Lower lobe of right lung (tissue), 2 donors: ENCODE data around the gene ACADSB. TPM values are rescaled to one million over a fixed set of nuclear protein-coding genes. Genes with fewer than 3 reads are reported as not detected.

ENCODE experiments used
- ATAC-seq, 2 donors: fragments of 200-7000 bp; cut with Tn5 transposase; one replicate each; pipeline ENCODE4 v1.9.1; 2020 to 2022; ENCODE audit warnings: mild to moderate bottlenecking in 2 of 2, moderate library complexity in 2 of 2
- DNase-seq: peaks from one replicate; pipeline ENCODE4 v3.0.0-alpha.2; 2020
- H3K27ac ChIP-seq: fragments of 200-600 bp; one replicate; pipeline ENCODE4 v1.8.0; 2022
- H3K27me3 ChIP-seq: fragments of 200-600 bp; one replicate; pipeline ENCODE4 v1.8.0; 2022; ENCODE audit warnings: low read depth
- H3K36me3 ChIP-seq: fragments of 200-600 bp; one replicate; pipeline ENCODE4 v1.8.0; 2022; ENCODE audit warnings: mild to moderate bottlenecking
- H3K4me1 ChIP-seq: fragments of 200-600 bp; one replicate; pipeline ENCODE4 v1.8.0; 2022
- H3K4me3 ChIP-seq: fragments of 200-600 bp; one replicate; pipeline ENCODE4 v1.8.0; 2022; ENCODE audit warnings: mild to moderate bottlenecking
- H3K9me3 ChIP-seq: fragments of 200-600 bp; one replicate; pipeline ENCODE4 v1.8.0; 2022
- intact Hi-C: fragments of 100-400 bp; cut with DNase I; formaldehyde crosslinking; loops from one replicate; pipeline ENCODE4 v1.11.0; 2022
- total RNA-seq: library from RNA; stranded (reverse); fragmentation: NEBNext Ultra II Directional; extraction: Animal tissue kit (Norgen Biotek cat#: 25700); gene quantifications from one replicate; pipeline ENCODE4 v1.2.1, GENCODE V29; 2021
- TF ChIP-seq, protein P1 (sequence below): fragments of 200-600 bp; IDR thresholded peaks from one replicate; pipeline ENCODE4 v1.8.0; 2022; ENCODE audit warnings: antibody characterized with exemption, mild to moderate bottlenecking
- donor health status: DM: no; HTN: yes; CAD: no; lungs with severe emphysema.

ACADSB gene
- total RNA-seq, 1 donor from 2014 or later = 24.0 TPM

DNA sequence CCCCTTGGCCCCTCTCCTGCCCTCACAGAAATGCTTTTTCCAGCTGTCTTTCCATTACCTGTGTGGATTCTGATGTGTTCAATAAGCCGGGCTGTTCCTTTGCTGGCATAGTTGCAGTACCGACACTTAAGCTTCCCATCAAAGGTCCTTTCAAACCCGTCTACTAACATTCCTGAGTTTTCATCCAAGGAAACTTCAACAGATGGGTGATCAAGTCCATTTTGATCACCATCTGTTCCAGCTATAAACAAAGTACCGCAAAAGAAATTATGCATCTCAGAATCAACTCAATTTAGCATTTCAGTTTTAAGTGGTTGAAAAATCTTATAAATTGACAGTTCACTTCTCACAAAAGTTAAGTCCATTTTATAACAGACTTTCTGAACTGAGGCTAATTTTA is 12.9 kb upstream of the ACADSB start:
- ATAC-seq = no peak
- no peak for DNase-seq
- TF ChIP-seq, protein P1, sequence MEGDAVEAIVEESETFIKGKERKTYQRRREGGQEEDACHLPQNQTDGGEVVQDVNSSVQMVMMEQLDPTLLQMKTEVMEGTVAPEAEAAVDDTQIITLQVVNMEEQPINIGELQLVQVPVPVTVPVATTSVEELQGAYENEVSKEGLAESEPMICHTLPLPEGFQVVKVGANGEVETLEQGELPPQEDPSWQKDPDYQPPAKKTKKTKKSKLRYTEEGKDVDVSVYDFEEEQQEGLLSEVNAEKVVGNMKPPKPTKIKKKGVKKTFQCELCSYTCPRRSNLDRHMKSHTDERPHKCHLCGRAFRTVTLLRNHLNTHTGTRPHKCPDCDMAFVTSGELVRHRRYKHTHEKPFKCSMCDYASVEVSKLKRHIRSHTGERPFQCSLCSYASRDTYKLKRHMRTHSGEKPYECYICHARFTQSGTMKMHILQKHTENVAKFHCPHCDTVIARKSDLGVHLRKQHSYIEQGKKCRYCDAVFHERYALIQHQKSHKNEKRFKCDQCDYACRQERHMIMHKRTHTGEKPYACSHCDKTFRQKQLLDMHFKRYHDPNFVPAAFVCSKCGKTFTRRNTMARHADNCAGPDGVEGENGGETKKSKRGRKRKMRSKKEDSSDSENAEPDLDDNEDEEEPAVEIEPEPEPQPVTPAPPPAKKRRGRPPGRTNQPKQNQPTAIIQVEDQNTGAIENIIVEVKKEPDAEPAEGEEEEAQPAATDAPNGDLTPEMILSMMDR = no peak
- Histone ChIP-seq H3K4me3 (no peak overlapping the region), H3K4me1 (peaks cover 6% of the 10 kb centered on the region), H3K27ac (no peak overlapping the region), H3K36me3 (peaks cover 73% of the 10 kb centered on the region), H3K9me3 (no peaks in the 10 kb centered on the region), H3K27me3 (no peaks in the 10 kb centered on the region)
- intact Hi-C loops = no loop called here

- Histone ChIP-seq H3K9me3 (no peaks in the 10 kb centered on the region), H3K4me1 (peaks cover 6% of the 10 kb centered on the region), H3K36me3 (peaks cover 55% of the 10 kb centered on the region), H3K4me3 (no peak overlapping the region), H3K27me3 (no peaks in the 10 kb centered on the region), H3K27ac (no peak overlapping the region)
- DNase-seq (no peak), ATAC-seq (no peak)
- intact Hi-C loops = no loop called here
- TF ChIP-seq, protein P1 = no peak
Measured at GRCh38 chr10:122997864-122998263, 10.9 kb upstream of the ACADSB start.

DNA sequence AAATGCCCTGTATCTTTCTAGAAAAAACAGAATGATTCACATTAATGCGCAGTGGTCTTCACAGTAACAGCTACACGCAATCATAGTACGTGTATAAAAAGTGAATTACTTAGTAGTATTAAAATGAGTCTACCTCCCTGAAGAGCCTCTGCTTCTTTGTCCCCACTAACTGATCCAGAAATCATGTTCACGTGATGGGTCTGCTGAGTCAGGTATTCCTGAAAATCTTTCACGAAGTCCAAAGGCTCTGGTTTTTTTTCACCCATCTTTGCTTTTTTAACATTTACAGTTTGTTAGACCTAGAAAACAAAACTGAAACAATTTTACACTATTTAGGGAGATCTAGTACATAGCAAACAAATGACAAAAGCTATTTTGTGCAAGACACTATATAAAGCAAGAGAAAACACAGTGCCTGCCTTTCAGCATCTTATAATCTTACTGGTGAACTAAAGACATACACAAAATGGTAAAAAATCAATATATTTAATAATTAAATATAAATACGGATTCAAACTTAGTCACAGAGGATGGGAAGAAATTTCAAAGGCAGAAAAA is 10.4 kb upstream of the ACADSB start:
- ATAC-seq = no peak
- peaks cover 49% of the 10 kb centered on the region for H3K36me3 ChIP-seq

DNA sequence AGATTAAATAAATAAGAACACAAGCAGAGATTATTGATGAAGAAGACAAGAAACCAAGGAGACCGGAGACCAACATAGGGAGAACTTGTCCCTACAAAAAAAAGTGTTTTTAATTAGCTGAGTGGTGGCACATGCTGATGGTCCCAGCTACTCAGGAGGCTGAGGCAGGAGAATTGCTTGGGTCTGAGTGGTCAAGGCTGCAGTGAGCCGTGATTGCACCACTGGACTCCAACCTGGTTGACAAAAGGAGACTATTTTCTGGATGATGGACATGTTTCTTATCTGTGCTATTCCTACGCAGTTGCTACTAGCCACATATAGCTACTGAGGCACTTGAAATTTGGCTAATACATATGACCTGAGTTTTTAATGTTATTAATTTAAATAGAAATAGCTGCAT is 9.9 kb upstream of the ACADSB start:
- H3K27ac ChIP-seq = no peak overlapping the region
- H3K9me3 ChIP-seq = no peaks in the 10 kb centered on the region
- no peak overlapping the region for H3K4me3 ChIP-seq
- no peak for DNase-seq
- H3K27me3 ChIP-seq = no peaks in the 10 kb centered on the region
- intact Hi-C loops = no loop called here
- TF ChIP-seq, protein P1 = no peak
- ATAC-seq = no peak
- H3K4me1 ChIP-seq = peaks cover 9% of the 10 kb centered on the region
- H3K36me3 ChIP-seq = peaks cover 44% of the 10 kb centered on the region

More for the DNA sequence above, 10.4 kb upstream of the ACADSB start:
- DNase-seq = no peak
- TF ChIP-seq, protein P1 = no peak
- H3K27me3 ChIP-seq = no peaks in the 10 kb centered on the region
- H3K4me1 ChIP-seq = peaks cover 6% of the 10 kb centered on the region
- no peak overlapping the region for H3K27ac ChIP-seq
- intact Hi-C loops = no loop called here
- H3K4me3 ChIP-seq = no peak overlapping the region
- no peaks in the 10 kb centered on the region for H3K9me3 ChIP-seq

DNA sequence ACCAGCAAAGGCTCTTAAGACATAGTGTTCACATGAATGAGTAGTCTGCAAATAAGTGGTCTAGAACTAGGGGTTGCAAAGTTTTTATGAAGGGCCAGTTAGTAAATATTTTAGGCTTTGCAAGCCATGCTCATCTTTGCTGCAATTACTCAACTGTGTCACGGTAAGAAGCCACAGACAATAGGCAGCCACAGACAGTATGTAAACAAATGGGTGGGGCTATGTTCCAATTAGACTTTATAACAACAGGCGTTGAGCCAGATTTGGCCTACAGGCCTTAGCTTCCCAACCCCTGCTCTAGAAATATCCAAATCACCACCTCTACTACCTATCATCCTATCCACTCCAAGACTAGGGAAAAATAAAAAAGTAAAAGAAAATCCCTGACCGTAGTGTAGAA is 9.5 kb upstream of the ACADSB start:
- intact Hi-C loops = no loop called here
- Histone ChIP-seq H3K9me3 (no peaks in the 10 kb centered on the region), H3K36me3 (peaks cover 40% of the 10 kb centered on the region), H3K27ac (no peak overlapping the region), H3K27me3 (no peaks in the 10 kb centered on the region), H3K4me3 (no peak overlapping the region), H3K4me1 (peaks cover 13% of the 10 kb centered on the region)
- ATAC-seq = no peak
- DNase-seq = no peak
- TF ChIP-seq, protein P1 = no peak
